Fibroblast of peridontal ligament (primary cell): ENCODE results near the gene SLC51A.
"Not testable (repeated sequence)": the region's sequence is repeated elsewhere in the genome, so short reads cannot be mapped to it uniquely, and the experiment has no call there.

Experiments
- DNase-seq: peaks from one replicate; pipeline ENCODE4 v3.0.0-alpha.2; 2010; ENCODE audit errors: extremely low read depth

Gene SLC51A

DNA sequence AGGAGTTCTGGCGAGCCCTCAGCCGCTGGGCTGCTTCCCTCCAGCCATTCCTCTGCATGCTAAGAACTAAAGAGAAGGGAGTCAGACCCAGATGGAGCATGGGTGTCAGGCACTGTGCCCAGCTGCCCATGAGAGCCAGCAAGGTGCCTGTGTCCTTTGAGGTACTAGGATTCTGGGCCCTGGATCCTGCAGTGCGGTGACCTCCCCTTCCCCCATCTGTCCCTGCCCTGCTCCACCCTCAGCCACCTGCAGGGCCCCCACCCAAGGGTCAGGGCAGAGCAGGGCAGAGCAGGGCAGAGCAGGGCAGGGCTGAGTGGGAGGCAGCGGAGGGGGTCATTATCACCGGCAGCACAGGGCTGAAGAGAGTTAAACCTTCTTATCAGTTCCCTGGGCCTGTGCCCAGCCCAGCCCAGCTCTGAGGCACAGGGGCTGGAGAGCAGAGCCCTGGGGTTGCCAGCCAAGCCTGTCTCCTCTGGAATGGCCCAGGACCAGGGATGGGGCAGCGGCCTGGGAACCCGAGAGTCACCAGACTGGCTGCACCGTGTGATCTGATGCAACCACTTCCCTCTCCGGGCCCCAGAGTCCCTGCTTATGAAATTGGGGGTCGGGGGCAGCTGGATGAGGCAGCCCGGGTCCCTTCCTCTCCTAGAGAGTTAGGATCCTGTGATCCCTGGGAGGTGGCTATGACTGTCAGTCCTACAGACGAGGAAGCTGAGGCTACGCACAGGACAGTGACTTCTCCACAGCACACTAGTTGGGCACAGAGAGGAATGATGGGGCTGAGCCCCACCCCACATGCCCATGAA lies 22.4 kb upstream of the SLC51A start:
- DNase-seq = no peak

GRCh38 chr3:196194542-196194915 lies 21.8 kb upstream of the SLC51A start:
- no peak for DNase-seq

GRCh38 chr3:196195664-196196265 lies 20.6 kb upstream of the SLC51A start:
- DNase-seq = no peak

GRCh38 chr3:196197524-196197923 lies 18.8 kb upstream of the SLC51A start:
- no peak for DNase-seq

- DNase-seq = no peak
Observed at GRCh38 chr3:196198081-196198675, 18.2 kb upstream of the SLC51A start.

GRCh38 chr3:196198771-196199753 lies 17.3 kb upstream of the SLC51A start:
- DNase-seq = no peak

DNA sequence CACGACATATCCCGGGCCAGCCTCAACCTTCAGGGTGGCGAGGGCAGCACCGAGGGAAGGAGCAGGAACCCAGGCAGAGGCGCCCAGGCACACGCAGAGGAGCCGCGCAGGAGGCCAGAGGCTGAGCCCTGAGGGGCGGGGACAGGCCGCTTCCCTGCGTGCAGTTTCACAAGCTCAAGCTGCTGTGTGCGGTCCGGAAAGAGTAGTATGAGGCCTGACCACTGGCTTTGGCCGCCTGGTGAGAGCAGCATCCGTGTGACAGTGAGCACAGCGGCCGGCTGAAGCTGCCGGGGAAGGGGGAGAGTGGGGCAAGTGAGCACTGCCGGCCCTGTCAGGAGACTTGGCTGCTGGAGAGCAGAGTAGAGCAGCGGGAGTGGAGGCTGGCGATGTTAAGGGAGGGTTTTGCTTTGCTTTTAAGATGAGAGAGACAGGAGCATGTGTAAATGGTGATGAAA lies 13.8 kb upstream of the SLC51A start:
- no peak for DNase-seq

- DNase-seq = no peak
Observed at GRCh38 chr3:196203846-196204245, 12.5 kb upstream of the SLC51A start.

DNA sequence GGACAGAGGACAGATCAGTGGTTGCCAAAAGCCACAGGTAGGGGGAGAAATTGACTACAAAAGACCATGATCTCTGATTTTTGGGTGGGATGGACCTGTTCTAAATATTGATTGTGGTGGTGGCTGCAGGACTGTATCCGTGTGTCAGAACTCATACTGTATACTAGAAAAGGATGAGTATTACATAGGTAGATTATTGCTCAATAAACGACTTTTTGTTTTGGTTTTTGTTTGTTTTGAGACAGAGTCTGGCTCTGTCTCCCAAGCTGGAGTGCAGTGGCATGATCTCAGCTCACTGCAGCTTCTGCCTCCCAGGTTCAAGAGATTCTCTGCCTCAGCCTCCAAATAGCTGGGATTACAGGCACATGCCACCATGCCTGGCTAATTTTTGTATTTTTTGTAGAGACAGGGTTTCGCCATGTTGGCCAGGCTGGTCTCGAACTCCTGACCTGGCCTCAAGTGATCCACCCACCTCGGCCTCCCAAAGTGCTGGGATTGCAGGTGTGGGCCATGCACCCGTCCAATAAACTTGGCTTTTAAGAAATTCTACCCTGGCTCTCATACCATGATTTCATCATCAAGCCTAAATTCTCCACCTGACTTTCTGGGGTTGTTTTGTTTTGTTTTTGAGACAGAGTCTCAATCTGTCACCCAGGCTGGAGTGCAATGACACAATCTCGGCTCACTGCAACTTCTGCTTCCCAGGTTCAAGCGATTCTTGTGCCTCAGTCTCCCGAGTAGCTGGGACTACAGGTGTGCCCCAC lies 10.7 kb upstream of the SLC51A start:
- not testable (repeated sequence) for DNase-seq

GRCh38 chr3:196207159-196207832 lies 9.0 kb upstream of the SLC51A start:
- no peak for DNase-seq

DNA sequence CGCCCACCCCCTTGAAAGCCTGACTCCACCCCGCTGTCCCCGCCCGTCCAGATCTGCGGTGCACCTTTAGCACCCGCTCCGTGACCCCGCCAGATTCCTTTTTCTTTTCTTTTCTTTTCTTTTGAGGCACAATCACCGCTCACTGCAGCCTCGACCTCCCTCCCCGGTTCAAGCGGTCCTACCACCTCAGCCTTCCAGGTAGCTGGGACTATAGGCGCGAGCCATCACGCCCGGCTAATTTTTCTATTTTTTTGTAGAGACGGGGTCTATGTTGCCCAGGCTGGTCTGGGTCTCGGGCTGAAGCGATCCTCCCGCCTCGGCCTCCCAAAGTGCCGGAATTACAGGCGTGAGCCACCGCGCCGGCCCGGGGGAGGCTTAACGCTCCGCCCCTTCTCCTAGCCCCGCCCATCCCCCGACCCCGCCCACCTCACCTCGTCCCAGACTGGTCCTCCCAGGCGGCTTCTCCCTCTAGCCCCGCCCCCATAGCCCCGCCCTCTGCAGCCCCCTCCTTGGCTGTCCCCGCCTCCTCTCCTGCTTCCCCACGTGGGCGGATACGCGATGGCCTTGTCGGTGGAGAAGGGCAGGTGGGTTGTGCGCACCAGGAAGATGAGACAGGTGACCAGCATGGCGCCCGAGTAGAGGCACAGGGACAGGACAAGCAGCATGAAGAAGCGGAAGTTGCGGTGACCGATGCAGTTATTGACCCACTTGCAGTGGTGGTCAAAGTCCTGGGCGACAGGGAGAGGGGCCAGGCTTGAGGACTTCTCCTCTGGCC lies 8.3 kb upstream of the SLC51A start:
- no peak for DNase-seq

DNA sequence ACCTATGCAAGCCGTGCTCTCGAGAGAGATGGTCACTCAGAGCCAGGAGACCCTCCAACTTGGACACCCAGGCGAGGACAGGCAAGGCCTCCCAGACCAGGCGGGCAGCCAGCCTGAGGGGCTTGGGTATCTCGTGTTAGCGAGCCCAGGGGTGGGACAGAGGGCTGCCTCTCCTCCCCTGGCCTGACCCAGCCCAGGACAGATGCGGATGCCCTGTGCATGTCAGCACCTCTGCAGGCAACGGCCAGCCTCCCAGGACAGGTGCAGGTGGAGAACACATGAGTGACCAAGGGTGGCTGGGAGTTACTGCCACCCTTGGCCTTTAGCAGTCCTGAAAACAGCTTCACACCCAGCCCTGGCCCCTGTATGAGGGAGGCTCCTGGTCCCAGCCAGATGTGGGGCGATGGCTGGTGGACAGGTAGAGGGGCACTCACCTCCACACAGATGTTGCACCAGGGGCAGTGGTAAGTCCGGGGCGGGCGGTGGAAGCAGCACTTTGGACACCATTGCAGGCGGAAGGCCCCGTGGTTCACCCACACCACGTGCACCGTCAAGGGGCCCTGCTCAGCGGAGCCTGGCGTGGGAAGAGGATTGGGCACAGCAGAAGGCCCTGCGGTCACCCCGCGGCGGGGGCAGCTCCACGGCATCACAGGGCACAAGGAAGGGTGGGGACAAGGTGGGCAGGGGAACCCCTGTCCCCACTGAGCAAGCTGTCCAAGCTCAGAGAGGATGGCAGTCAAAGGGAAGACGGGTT lies 7.2 kb upstream of the SLC51A start:
- no peak for DNase-seq

DNA sequence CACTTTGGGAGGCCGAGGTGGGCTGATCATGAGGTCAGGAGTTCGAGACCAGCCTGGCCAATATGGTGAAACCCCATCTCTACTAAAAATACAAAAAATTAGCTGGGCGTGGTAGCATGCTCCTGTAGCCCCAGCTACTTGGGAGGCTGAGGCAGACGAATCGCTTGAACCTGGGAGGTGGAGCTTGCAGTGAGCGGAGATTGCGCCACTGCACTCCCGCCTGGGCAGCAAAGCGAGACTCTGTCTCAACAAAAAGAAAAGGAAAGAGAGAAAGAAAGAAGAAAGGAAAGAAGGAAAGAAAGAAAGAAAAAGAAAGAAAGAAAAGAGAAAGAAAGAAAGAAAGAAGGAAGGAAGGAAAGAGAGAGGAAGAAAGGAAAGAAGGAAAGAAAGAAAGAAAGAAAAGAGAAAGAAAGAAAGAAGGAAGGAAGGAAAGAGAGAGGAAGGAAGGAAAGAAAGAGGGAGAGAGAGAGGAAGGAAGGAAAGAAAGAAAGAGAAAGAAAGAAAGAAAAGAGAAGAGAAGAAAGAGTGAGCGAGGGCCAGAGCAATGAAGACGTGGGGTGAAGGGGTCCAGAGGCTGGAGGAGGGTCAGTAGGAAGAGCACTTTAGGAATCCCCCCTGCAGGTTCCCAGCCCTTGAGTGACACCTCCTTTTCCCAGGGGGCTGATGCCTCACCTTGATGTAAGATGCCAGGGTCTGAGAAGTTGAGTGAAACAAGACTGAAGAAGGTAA lies 6.2 kb upstream of the SLC51A start:
- DNase-seq = not testable (repeated sequence)

DNA sequence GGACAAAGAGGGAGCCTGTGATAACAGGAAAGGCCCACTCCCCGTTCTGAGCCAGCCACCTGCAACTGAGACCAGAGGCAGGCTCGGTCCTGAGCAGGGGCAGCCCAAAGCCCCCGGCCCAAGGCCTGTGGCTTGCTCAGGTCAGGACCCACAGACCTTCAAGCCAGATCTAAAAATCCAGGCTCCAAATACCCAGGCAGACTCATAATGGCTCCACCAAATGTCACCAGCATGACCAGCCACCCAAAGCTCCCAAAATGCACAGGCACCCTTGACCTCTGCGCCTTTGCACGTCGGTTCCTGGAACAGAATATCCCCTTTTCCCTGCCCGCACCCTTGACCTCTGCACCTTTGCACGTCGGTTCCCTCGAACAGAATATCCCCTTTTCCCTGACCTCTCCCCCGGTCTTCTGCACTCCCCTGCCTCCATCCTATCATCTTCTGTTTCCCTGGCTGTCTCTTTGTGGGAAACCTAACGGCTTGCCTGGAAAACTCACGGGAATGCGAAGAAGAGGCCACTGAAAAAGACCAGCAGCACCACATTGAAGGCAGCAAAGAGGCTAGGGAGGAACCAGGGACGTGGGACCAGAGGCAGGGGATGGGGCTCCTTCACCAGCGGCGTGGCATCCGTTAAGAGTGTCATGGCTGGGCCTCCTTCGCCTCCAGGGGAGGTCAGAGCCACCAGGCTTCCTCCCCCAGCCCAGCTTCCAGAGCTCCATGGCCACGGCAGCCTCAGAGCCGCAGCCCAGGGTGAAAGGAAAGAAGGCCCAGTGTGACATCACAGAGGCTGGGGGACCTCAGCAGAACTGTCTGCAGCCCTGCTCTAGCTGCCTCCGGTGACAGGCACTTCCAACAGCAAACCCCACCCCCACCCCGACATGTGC lies 5.4 kb upstream of the SLC51A start, which contains the start of gene ZDHHC19:
TSS of gene ZDHHC19 (minus strand) at position 728 of the 884 bp plus-strand sequence. CDS start at position 643, 85 bp downstream.
- no peak for DNase-seq

DNA sequence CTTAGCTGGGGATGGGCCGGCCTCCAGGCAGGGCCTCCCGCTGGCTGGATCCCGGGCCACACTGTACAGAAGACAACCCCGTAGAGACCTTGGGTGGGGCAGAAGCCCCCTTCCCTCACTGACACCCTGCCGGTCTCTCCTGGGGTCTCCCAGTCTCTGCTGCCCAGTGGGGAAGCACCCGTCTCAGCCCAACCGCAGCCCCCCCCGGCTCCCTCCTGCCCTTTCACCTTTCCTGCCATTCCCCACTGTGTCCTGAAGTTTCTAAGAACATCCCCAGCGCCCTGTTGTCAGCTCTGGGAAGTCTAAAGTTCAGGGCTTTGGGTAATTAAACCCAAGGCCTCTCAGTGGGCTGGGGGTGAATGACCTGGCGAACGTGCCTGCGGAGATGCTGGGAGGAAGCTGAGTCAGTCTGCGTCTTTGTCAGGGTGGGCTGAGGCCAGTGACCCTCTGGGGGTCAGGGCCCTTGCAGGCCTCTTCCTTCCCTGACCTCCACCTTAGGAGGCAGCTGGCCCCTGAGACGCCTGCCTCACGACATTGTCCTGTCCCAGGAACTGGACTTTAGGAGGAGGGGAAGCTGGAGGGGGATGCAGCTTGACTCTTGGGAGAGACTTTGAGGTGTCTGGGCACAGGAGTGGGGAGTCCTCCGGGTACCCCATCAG lies 1.4 kb upstream of the SLC51A start:
- DNase-seq = no peak

DNA sequence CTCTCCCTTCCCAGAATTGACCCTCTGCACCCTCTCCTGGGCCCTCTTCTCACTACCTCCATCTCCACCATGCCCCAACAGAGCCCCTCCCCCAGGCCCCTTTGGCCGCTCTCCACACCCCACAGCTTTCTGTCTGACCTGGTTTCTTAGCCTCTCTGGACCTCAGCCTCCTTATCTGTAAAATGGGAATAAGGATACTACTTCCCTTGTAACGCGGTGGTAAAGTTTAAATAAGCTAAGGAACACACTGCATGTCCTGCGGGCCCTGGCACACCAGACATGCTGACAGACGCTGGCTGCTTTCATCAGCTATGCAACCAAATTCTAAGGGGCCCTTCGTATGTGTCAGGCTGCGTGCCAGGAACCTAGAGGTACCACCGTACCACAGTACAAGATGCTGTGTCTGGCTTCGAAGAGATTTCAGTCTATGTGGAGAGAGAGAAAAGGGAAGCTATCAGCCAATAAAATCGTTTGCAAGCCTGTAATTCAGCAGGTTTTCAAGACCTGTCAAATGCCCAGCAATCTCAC lies 777 bp upstream of the SLC51A start:
- DNase-seq = no peak
